KMS-11 (cell line): ENCODE measurements around the gene TMEM107.

Source experiments
- H2AFZ ChIP-seq: fragments of 200-600 bp; sonication (generic); 2 replicates; pipeline ENCODE4 v1.6.1; 2016; ENCODE audit warnings: antibody characterized with exemption, mixed run types, low read depth
- H3K27ac ChIP-seq: fragments of 200-600 bp; sonication (generic); 2 replicates; pipeline ENCODE4 v1.6.1; 2016; ENCODE audit warnings: mild to moderate bottlenecking, mixed run types
- H3K27me3 ChIP-seq: fragments of 200-600 bp; sonication (generic); 2 replicates; pipeline ENCODE4 v1.6.1; 2017; ENCODE audit warnings: mild to moderate bottlenecking, low read depth, mixed run types, moderate library complexity; ENCODE audit not compliant: insufficient read depth
- H3K36me3 ChIP-seq: fragments of 200-600 bp; sonication (generic); 2 replicates; pipeline ENCODE4 v1.6.1; 2017; ENCODE audit warnings: mild to moderate bottlenecking, mixed run types; ENCODE audit not compliant: insufficient read depth
- H3K4me1 ChIP-seq: fragments of 200-600 bp; sonication (generic); 2 replicates; pipeline ENCODE4 v1.6.1; 2016; ENCODE audit warnings: mild to moderate bottlenecking, low read depth, mixed run types; ENCODE audit not compliant: poor library complexity, severe bottlenecking
- H3K4me2 ChIP-seq: fragments of 200-600 bp; sonication (generic); 2 replicates; pipeline ENCODE4 v1.7.0; 2016; ENCODE audit warnings: mild to moderate bottlenecking, mixed run types
- H3K4me3 ChIP-seq: fragments of 200-600 bp; sonication (generic); IDR thresholded peaks from 2 replicates; pipeline ENCODE4 v1.6.1; 2017; ENCODE audit warnings: low read depth, low read length, mixed read lengths; ENCODE audit not compliant: insufficient read depth
- H3K79me2 ChIP-seq: fragments of 200-600 bp; sonication (generic); 2 replicates; pipeline ENCODE4 v1.6.1; 2016; ENCODE audit warnings: low read depth, mixed run types; ENCODE audit not compliant: insufficient read depth
- H3K9ac ChIP-seq: fragments of 200-600 bp; sonication (generic); 2 replicates; pipeline ENCODE4 v1.6.1; 2016; ENCODE audit warnings: mild to moderate bottlenecking, mixed run types
- H4K20me1 ChIP-seq: fragments of 200-600 bp; sonication (generic); 2 replicates; pipeline ENCODE4 v1.6.1; 2016; ENCODE audit warnings: mild to moderate bottlenecking, mixed run types; ENCODE audit not compliant: insufficient read depth
- CTCF ChIP-seq: fragments of 200-600 bp; sonication (generic); conservative IDR thresholded peaks from 2 replicates; pipeline ENCODE4 v1.6.1; 2017; ENCODE audit warnings: low read depth, mild to moderate bottlenecking, antibody characterized with exemption, low read length, moderate library complexity, mixed read lengths

TMEM107 gene

GRCh38 chr17:8141741-8142140 lies 34.4 kb downstream of the TMEM107 start:
- no peak overlapping the region for H3K4me2 ChIP-seq
- no peaks in the 10 kb centered on the region for H3K27me3 ChIP-seq
- H2AFZ ChIP-seq = no peak overlapping the region
- H3K4me3 ChIP-seq = no peak overlapping the region
- no peaks in the 10 kb centered on the region for H3K36me3 ChIP-seq
- no peak overlapping the region for H3K9ac ChIP-seq
- H3K79me2 ChIP-seq = no peaks in the 10 kb centered on the region
- H3K27ac ChIP-seq = no peak overlapping the region
- TF ChIP-seq CTCF = no peak
- no peaks in the 10 kb centered on the region for H4K20me1 ChIP-seq
- H3K4me1 ChIP-seq = no peaks in the 10 kb centered on the region

GRCh38 chr17:8141045-8141444 lies 35.1 kb downstream of the TMEM107 start:
- Histone ChIP-seq H3K36me3 (no peaks in the 10 kb centered on the region), H3K27me3 (no peaks in the 10 kb centered on the region), H3K4me2 (no peak overlapping the region), H3K9ac (no peak overlapping the region), H3K4me3 (no peak overlapping the region), H3K79me2 (no peaks in the 10 kb centered on the region), H4K20me1 (no peaks in the 10 kb centered on the region), H3K4me1 (no peaks in the 10 kb centered on the region), H2AFZ (no peak overlapping the region), H3K27ac (no peak overlapping the region)
- TF ChIP-seq CTCF = no peak

GRCh38 chr17:8140065-8141029 lies 35.8 kb downstream of the TMEM107 start:
- H3K9ac ChIP-seq = no peak overlapping the region
- H3K4me3 ChIP-seq = no peak overlapping the region
- H3K36me3 ChIP-seq = no peaks in the 10 kb centered on the region
- H3K27ac ChIP-seq = no peak overlapping the region
- H3K4me2 ChIP-seq = no peak overlapping the region
- no peaks in the 10 kb centered on the region for H3K4me1 ChIP-seq
- no peaks in the 10 kb centered on the region for H3K79me2 ChIP-seq
- no peaks in the 10 kb centered on the region for H3K27me3 ChIP-seq
- H2AFZ ChIP-seq = no peak overlapping the region
- no peaks in the 10 kb centered on the region for H4K20me1 ChIP-seq
- no peak for TF ChIP-seq CTCF

- H3K4me3 ChIP-seq = no peak overlapping the region
- H3K27ac ChIP-seq = peak overlapping the region; percentile 82
- no peaks in the 10 kb centered on the region for H3K36me3 ChIP-seq
- no peaks in the 10 kb centered on the region for H3K27me3 ChIP-seq
- H3K4me2 ChIP-seq = no peak overlapping the region
- peak overlapping the region; percentile 49; the same call in 1 of the 2 replicates for H2AFZ ChIP-seq
- H3K9ac ChIP-seq = peak overlapping the region; percentile 51; the same call in 1 of the 2 replicates
- no peaks in the 10 kb centered on the region for H3K4me1 ChIP-seq
- peak; percentile 37; the same call in 1 of the 2 replicates for TF ChIP-seq CTCF
- H4K20me1 ChIP-seq = no peaks in the 10 kb centered on the region
- H3K79me2 ChIP-seq = no peaks in the 10 kb centered on the region
Measured at GRCh38 chr17:8138672-8139371, 37.4 kb downstream of the TMEM107 start.
